CD14-positive monocyte (primary cell): ENCODE data around the gene UBE2J1. TPM values are rescaled to one million over a fixed set of nuclear protein-coding genes. Genes with fewer than 3 reads are reported as not detected.
A peak's percentile ranks its signal among the peaks of the same experiment; 100 is the strongest.

Experiments used
- DNase-seq, 3 donors: peaks; one replicate each; pipeline ENCODE4 v3.0.0-alpha.2; 2011 to 2022
- H2AFZ ChIP-seq: 2 replicates; pipeline ENCODE4 v1.6.0; 2012; ENCODE audit warnings: mild to moderate bottlenecking, low read depth, low read length, inconsistent platforms; ENCODE audit not compliant: insufficient read depth, poor library complexity, severe bottlenecking
- H3K27ac ChIP-seq, 2 donors: 1 replicate in 1 of 2; 2 replicates in 1 of 2; pipeline ENCODE4 v1.5.1; 2012 to 2013; ENCODE audit warnings: low read length in 2 of 2, control low read depth in 1 of 2, inconsistent platforms in 1 of 2, low read depth in 1 of 2, mild to moderate bottlenecking in 1 of 2
- H3K27me3 ChIP-seq, 2 donors: one replicate each; pipeline versions ENCODE4 v1.6.0 to v1.6.1; 2011 to 2013; ENCODE audit warnings: low read length in 2 of 2; ENCODE audit not compliant: control insufficient read depth in 2 of 2, insufficient read depth in 2 of 2
- H3K36me3 ChIP-seq, 2 donors: replicated peaks in 1 of 2; 1 replicate in 1 of 2; 2 replicates in 1 of 2; pipeline versions ENCODE4 v1.5.1 to v1.6.1; 2012 to 2013; ENCODE audit warnings: low read length in 2 of 2, control low read depth in 1 of 2, inconsistent platforms in 1 of 2, mild to moderate bottlenecking in 1 of 2; ENCODE audit not compliant: insufficient read depth in 2 of 2, control insufficient read depth in 1 of 2
- H3K4me1 ChIP-seq, 2 donors: 1 replicate in 1 of 2; 2 replicates in 1 of 2; pipeline versions ENCODE4 v1.5.1 to v1.6.1; 2012 to 2013; ENCODE audit warnings: low read length in 2 of 2, control low read depth in 1 of 2, inconsistent platforms in 1 of 2, mild to moderate bottlenecking in 1 of 2, moderate library complexity in 1 of 2; ENCODE audit not compliant: insufficient read depth in 2 of 2, control insufficient read depth in 1 of 2
- H3K4me2 ChIP-seq: replicated peaks from 2 replicates; pipeline ENCODE3; 2012; ENCODE audit warnings: low read length, moderate library complexity, mild to moderate bottlenecking; ENCODE audit not compliant: poor library complexity, severe bottlenecking; ENCODE audit errors: extremely low read depth
- H3K4me3 ChIP-seq, 3 experiments: fragments of 200-600 bp in 1 of 3; sonication (generic) in 1 of 3; replicated peaks in 1 of 3; 1 replicate in 2 of 3; 2 replicates in 1 of 3; pipeline ENCODE4 v1.5.1; 2011 to 2013; ENCODE audit warnings: low read length in 3 of 3, mild to moderate bottlenecking in 3 of 3, control low read depth in 2 of 3, low read depth in 2 of 3, inconsistent platforms in 1 of 3, moderate library complexity in 1 of 3
- H3K79me2 ChIP-seq: 2 replicates; pipeline ENCODE4 v1.6.0; 2012; ENCODE audit warnings: mild to moderate bottlenecking, control low read depth, inconsistent platforms, low read length, moderate library complexity; ENCODE audit not compliant: insufficient read depth
- H3K9ac ChIP-seq: 2 replicates; pipeline ENCODE4 v1.6.0; 2017; ENCODE audit warnings: low read length, mild to moderate bottlenecking; ENCODE audit not compliant: insufficient read depth, poor library complexity, severe bottlenecking
- H3K9me3 ChIP-seq, 2 donors: replicated peaks in 1 of 2; 1 replicate in 1 of 2; 2 replicates in 1 of 2; pipeline versions ENCODE4 v1.5.1 to v1.6.1; 2012 to 2013; ENCODE audit warnings: low read length in 2 of 2, control low read depth in 1 of 2; ENCODE audit not compliant: control insufficient read depth in 1 of 2, insufficient read depth in 1 of 2
- H4K20me1 ChIP-seq: 2 replicates; pipeline ENCODE4 v1.6.0; 2012; ENCODE audit warnings: mild to moderate bottlenecking, low read length, control low read depth, moderate library complexity; ENCODE audit not compliant: insufficient read depth
- H3K27ac Mint-ChIP-seq, 7 donors: one replicate each; pipeline ENCODE4 v1.8.0; 2020; ENCODE audit warnings: mild to moderate bottlenecking in 7 of 7, mixed read lengths in 7 of 7, moderate library complexity in 6 of 7, inconsistent platforms in 2 of 7
- H3K27me3 Mint-ChIP-seq, 3 donors: one replicate each; pipeline ENCODE4 v1.8.0; 2021 to 2022; ENCODE audit warnings: low read depth in 3 of 3, mild to moderate bottlenecking in 3 of 3, mixed read lengths in 3 of 3, moderate library complexity in 3 of 3, inconsistent platforms in 1 of 3
- H3K36me3 Mint-ChIP-seq, 2 donors: one replicate each; pipeline ENCODE4 v1.8.0; 2020; ENCODE audit warnings: mixed read lengths in 2 of 2, inconsistent platforms in 1 of 2, mild to moderate bottlenecking in 1 of 2
- H3K4me1 Mint-ChIP-seq: one replicate; pipeline ENCODE4 v1.8.0; 2020; ENCODE audit warnings: mild to moderate bottlenecking, mixed read lengths
- H3K4me3 Mint-ChIP-seq, 2 donors: one replicate each; pipeline ENCODE4 v1.8.0; 2020; ENCODE audit warnings: mild to moderate bottlenecking in 2 of 2, mixed read lengths in 2 of 2, moderate library complexity in 1 of 2
- H3K9me3 Mint-ChIP-seq, 7 donors: one replicate each; pipeline ENCODE4 v1.8.0; 2020 to 2022; ENCODE audit warnings: mixed read lengths in 7 of 7, mild to moderate bottlenecking in 6 of 7, moderate library complexity in 6 of 7, inconsistent platforms in 2 of 7
- WGBS: methylation state at CpG from one replicate; pipeline ENCODE4 v1.1.5; 2013; ENCODE audit warnings: missing lambda C conversion rate; ENCODE audit not compliant: insufficient coverage; 5-methylcytosine and 5-hydroxymethylcytosine counted together
- intact Hi-C, 2 donors: fragments of 100-400 bp; cut with micrococcal nuclease; formaldehyde crosslinking; loops; one replicate each; pipeline versions ENCODE4 v1.15.0 to v1.15.1; 2023
- polyA plus RNA-seq, 3 donors: library from polyadenylated mRNA; depleted of rRNA in 1 of 3; unstranded in 2 of 3; stranded (reverse) in 1 of 3; fragments of 300-500 nt in 2 of 3; fragments of >200 nt in 1 of 3; fragmentation: Illumina TruSeq in 2 of 3; gene quantifications; 1 replicate in 2 of 3; 2 replicates in 1 of 3; pipeline ENCODE4 v1.2.3, GENCODE V29; 2012 to 2021
- TF ChIP-seq, protein P1 (sequence below): fragments of 200-600 bp; IDR thresholded peaks from one replicate; pipeline ENCODE4 v1.8.0; 2022; ENCODE audit warnings: antibody characterized with exemption, mild to moderate bottlenecking

UBE2J1 gene
- polyA plus RNA-seq, 3 donors, result 44.8 to 80.5 (median 66.1) TPM

GRCh38 chr6:89301586-89302194, 50.8 kb downstream of the UBE2J1 start:
- Mint-ChIP-seq H3K36me3 (no peaks in the 10 kb centered on the region), H3K4me1 (peaks cover 19% of the 10 kb centered on the region), H3K4me3 (no peak overlapping the region), H3K27me3 (peaks cover 0 to 4% (median 2%) of the 10 kb centered on the region in 3 donors), H3K27ac (peak overlapping the region in 2 of 7 donors; percentile 21 to 73), H3K9me3 (no peaks in the 10 kb centered on the region)
- peaks cover 18 to 22% of the 10 kb centered on the region in 2 donors for H3K4me1 ChIP-seq
- intact Hi-C loops, result no loop called here
- H3K27me3 ChIP-seq, result no peaks in the 10 kb centered on the region
- H3K9me3 ChIP-seq, result no peaks in the 10 kb centered on the region
- 97% methylated on average over 22 of the region's 25 CpGs for WGBS
- no peaks in the 10 kb centered on the region for H3K79me2 ChIP-seq
- TF ChIP-seq, protein P1, sequence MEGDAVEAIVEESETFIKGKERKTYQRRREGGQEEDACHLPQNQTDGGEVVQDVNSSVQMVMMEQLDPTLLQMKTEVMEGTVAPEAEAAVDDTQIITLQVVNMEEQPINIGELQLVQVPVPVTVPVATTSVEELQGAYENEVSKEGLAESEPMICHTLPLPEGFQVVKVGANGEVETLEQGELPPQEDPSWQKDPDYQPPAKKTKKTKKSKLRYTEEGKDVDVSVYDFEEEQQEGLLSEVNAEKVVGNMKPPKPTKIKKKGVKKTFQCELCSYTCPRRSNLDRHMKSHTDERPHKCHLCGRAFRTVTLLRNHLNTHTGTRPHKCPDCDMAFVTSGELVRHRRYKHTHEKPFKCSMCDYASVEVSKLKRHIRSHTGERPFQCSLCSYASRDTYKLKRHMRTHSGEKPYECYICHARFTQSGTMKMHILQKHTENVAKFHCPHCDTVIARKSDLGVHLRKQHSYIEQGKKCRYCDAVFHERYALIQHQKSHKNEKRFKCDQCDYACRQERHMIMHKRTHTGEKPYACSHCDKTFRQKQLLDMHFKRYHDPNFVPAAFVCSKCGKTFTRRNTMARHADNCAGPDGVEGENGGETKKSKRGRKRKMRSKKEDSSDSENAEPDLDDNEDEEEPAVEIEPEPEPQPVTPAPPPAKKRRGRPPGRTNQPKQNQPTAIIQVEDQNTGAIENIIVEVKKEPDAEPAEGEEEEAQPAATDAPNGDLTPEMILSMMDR, result no peak
- H3K27ac ChIP-seq, result no peak overlapping the region
- no peak overlapping the region for H3K4me3 ChIP-seq
- H3K36me3 ChIP-seq, result no peaks in the 10 kb centered on the region
- H4K20me1 ChIP-seq, result no peaks in the 10 kb centered on the region
- H3K9ac ChIP-seq, result no peak overlapping the region
- H3K4me2 ChIP-seq, result no peak overlapping the region
- DNase-seq, result no peak
- no peak overlapping the region for H2AFZ ChIP-seq

GRCh38 chr6:89299466-89299850, 53.1 kb downstream of the UBE2J1 start:
- H3K4me2 ChIP-seq, result no peak overlapping the region

More at GRCh38 chr6:89299466-89299850, 53.1 kb downstream of the UBE2J1 start:
- Histone ChIP-seq H3K79me2 (no peaks in the 10 kb centered on the region), H3K9me3 (no peaks in the 10 kb centered on the region), H3K36me3 (no peaks in the 10 kb centered on the region), H3K9ac (no peak overlapping the region), H3K27ac (no peak overlapping the region), H4K20me1 (no peaks in the 10 kb centered on the region), H3K27me3 (no peaks in the 10 kb centered on the region), H3K4me1 (peaks cover 18 to 22% of the 10 kb centered on the region in 2 donors), H2AFZ (no peak overlapping the region), H3K4me3 (no peak overlapping the region)
- intact Hi-C loops, result no loop called here
- DNase-seq, result no peak
- Mint-ChIP-seq H3K4me3 (no peak overlapping the region), H3K27ac (peak overlapping the region in 1 of 7 donors; percentile 46), H3K9me3 (peaks cover 0 to 2% (median 0%) of the 10 kb centered on the region in 7 donors), H3K36me3 (peaks cover 0 to 3% of the 10 kb centered on the region in 2 donors), H3K4me1 (peaks cover 19% of the 10 kb centered on the region), H3K27me3 (peaks cover 0 to 4% (median 0%) of the 10 kb centered on the region in 3 donors)
- 96% methylated on average over 3 of the region's 7 CpGs for WGBS
- TF ChIP-seq, protein P1, result no peak
